GM12878 (cell line): Measurements from ENCODE around the gene OR10R2. TPM values are rescaled to one million over a fixed set of nuclear protein-coding genes. Genes with fewer than 3 reads are reported as not detected.

Experiments used
- ATAC-seq: fragments of 200-7000 bp; cut with Tn5 transposase; 3 replicates; pipeline ENCODE4 v1.9.1; 2020; ENCODE audit warnings: mild to moderate bottlenecking, moderate library complexity
- BruUV-seq: library from RNA; stranded (reverse); fragments of 400-500 nt; replicated peaks from 2 replicates; lab custom pipeline; 2021; lab: Mats Ljungman, UMichigan
- CTCF ChIA-PET: fragments of 300-600 bp; sonication (Branson Sonifier 250); formaldehyde crosslinking; extraction: SDS; loops from one replicate; lab custom pipeline; 2021; ENCODE audit warnings: inconsistent platforms; lab: Yijun Ruan, JAX
- POLR2A ChIA-PET: fragments of 350-600 bp; formaldehyde crosslinking; extraction: SDS; loops from one replicate; lab custom pipeline; 2021; ENCODE audit warnings: inconsistent platforms; lab: Charles Lee
- RAD21 ChIA-PET: fragments of 300-600 bp; sonication (Branson Sonifier 250); formaldehyde crosslinking; loops from one replicate; lab custom pipeline; 2023; ENCODE audit warnings: antibody characterized with exemption; ENCODE audit not compliant: unreplicated experiment; lab: Charles Lee
- SMC1A ChIA-PET: fragments of 300-600 bp; sonication (Branson Sonifier 250); formaldehyde crosslinking; loops from one replicate; lab custom pipeline; 2023; ENCODE audit not compliant: unreplicated experiment, uncharacterized antibody; lab: Charles Lee
- DNase-seq: peaks from one replicate; pipeline ENCODE4 v3.0.0-alpha.2; 2011; ENCODE audit warnings: low read depth, low spot score
- FAIRE-seq: peaks from 3 replicates; lab custom pipeline; 2011; peaks lifted over from hg19 to GRCh38; lab: Jason Lieb, UNC
- H2AFZ ChIP-seq: 2 replicates; pipeline ENCODE4 v1.6.0; 2011; ENCODE audit warnings: low read depth, low read length, control low read depth; ENCODE audit not compliant: control insufficient read depth
- H3K27ac ChIP-seq: 2 replicates; pipeline ENCODE4 v1.5.1; 2011; ENCODE audit warnings: control low read depth; ENCODE audit not compliant: control insufficient read depth, insufficient read depth
- H3K27me3 ChIP-seq, 2 experiments: replicated peaks in 1 of 2; 2 replicates each; pipeline versions ENCODE4 v1.6.0 to v1.6.1; 2011; ENCODE audit warnings: low read length in 1 of 2; ENCODE audit not compliant: control insufficient read depth in 2 of 2, insufficient read depth in 2 of 2
- H3K36me3 ChIP-seq, 2 experiments: 2 replicates each; pipeline ENCODE4 v1.5.1; 2011; ENCODE audit warnings: low read length in 1 of 2; ENCODE audit not compliant: control insufficient read depth in 2 of 2, insufficient read depth in 2 of 2
- H3K4me1 ChIP-seq: 2 replicates; pipeline ENCODE4 v1.6.1; 2011; ENCODE audit warnings: mild to moderate bottlenecking, low read length, moderate library complexity, mixed read lengths; ENCODE audit not compliant: control insufficient read depth, insufficient read depth
- H3K4me2 ChIP-seq: 2 replicates; pipeline ENCODE4 v1.6.0; 2011; ENCODE audit warnings: control low read depth; ENCODE audit not compliant: control insufficient read depth, insufficient read depth
- H3K4me3 ChIP-seq: fragments of 200-600 bp; sonication (generic); 2 replicates; pipeline ENCODE4 v1.5.1; 2016
- H3K79me2 ChIP-seq: 2 replicates; pipeline ENCODE4 v1.6.0; 2011; ENCODE audit warnings: low read length; ENCODE audit not compliant: control insufficient read depth, insufficient read depth
- H3K9ac ChIP-seq: 2 replicates; pipeline ENCODE4 v1.8.0; 2011; ENCODE audit warnings: low read length, control low read depth, mixed read lengths; ENCODE audit not compliant: control insufficient read depth, insufficient read depth
- H3K9me3 ChIP-seq: replicated peaks from 3 replicates; pipeline ENCODE4 v1.5.1; 2011; ENCODE audit warnings: mild to moderate bottlenecking, low read length; ENCODE audit not compliant: control insufficient read depth, insufficient read depth
- H4K20me1 ChIP-seq: 2 replicates; pipeline ENCODE4 v1.6.0; 2011; ENCODE audit not compliant: control insufficient read depth, insufficient read depth
- NFYB ChIP-seq: IDR thresholded peaks from 2 replicates; pipeline ENCODE4 v1.6.1; 2011; ENCODE audit warnings: low read depth, mild to moderate bottlenecking, low read length, improper control_type of control experiment, moderate library complexity; ENCODE audit not compliant: insufficient read depth
- NR2C1 ChIP-seq: fragments of 450-650 bp; IDR thresholded peaks from 2 replicates; pipeline ENCODE4 v1.6.1; 2017; ENCODE audit warnings: antibody characterized with exemption, mild to moderate bottlenecking, moderate library complexity
- RAD51 ChIP-seq: fragments of 450-650 bp; IDR thresholded peaks from 2 replicates; pipeline ENCODE4 v1.6.1; 2016; ENCODE audit warnings: moderate library complexity, mild to moderate bottlenecking, inconsistent platforms
- RCOR1 ChIP-seq: conservative IDR thresholded peaks from 2 replicates; pipeline ENCODE4 v1.6.1; 2012; ENCODE audit warnings: low read depth, low read length, improper control_type of control experiment
- SMAD1 ChIP-seq: fragments of 450-650 bp; IDR thresholded peaks from 2 replicates; pipeline ENCODE4 v1.6.1; 2018; ENCODE audit warnings: mild to moderate bottlenecking, low read depth; ENCODE audit not compliant: partially characterized antibody
- SPI1 ChIP-seq: IDR thresholded peaks from 2 replicates; pipeline ENCODE4 v1.6.1; 2011; ENCODE audit warnings: low read depth, mild to moderate bottlenecking, low read length, moderate library complexity, borderline replicate concordance; ENCODE audit not compliant: insufficient read depth
- TCF12 ChIP-seq: IDR thresholded peaks from 2 replicates; pipeline ENCODE4 v1.6.1; 2011; ENCODE audit warnings: low read depth, mild to moderate bottlenecking, low read length
- WGBS: methylation state at CpG from one replicate; pipeline ENCODE4 v1.1.6; 2016; ENCODE audit warnings: low lambda C conversion rate; ENCODE audit not compliant: insufficient replicate concordance, insufficient coverage; ENCODE audit errors: missing lambda C conversion rate; 5-methylcytosine and 5-hydroxymethylcytosine counted together
- in situ Hi-C: fragments of 300-500 bp; cut with MboI; formaldehyde crosslinking; loops from 9 replicates; pipeline ENCODE4 v1.14.3; 2018; ENCODE audit warnings: mixed read lengths
- intact Hi-C: fragments of 100-400 bp; cut with micrococcal nuclease; formaldehyde crosslinking; loops from one replicate; pipeline ENCODE4 v1.14.2; 2022; ENCODE audit not compliant: unreplicated experiment
- polyA plus RNA-seq, 11 experiments: library from polyadenylated mRNA; depleted of rRNA in 4 of 11; unstranded in 6 of 11; stranded (reverse) in 5 of 11; fragments of >200 nt; fragmentation: Nextera tagmentation in 4 of 11; fragmentation: Illumina TruSeq in 1 of 11; extraction: Ambion mirVana in 4 of 11; extraction: Trizol in 1 of 11; gene quantifications; 1 replicate in 1 of 11; 2 replicates in 10 of 11; pipeline versions ENCODE4 v1.2.1 to v1.2.3, GENCODE V29; 2011 to 2016; ENCODE audit warnings: inconsistent platforms in 2 of 11, missing spikeins in 2 of 11, low read depth in 1 of 11
- total RNA-seq, 4 experiments: library from RNA; depleted of rRNA in 3 of 4; stranded (reverse); fragments of >200 nt in 3 of 4; fragmentation: Illumina TruSeq in 1 of 4; extraction: Trizol in 1 of 4; gene quantifications; 2 replicates each; pipeline versions ENCODE4 v1.2.1 to v1.2.3, GENCODE V29; 2013 to 2021
- TF ChIP-seq, protein P1 (sequence below): fragments of 450-650 bp; IDR thresholded peaks from 2 replicates; pipeline ENCODE4 v1.6.1; 2018; ENCODE audit warnings: borderline replicate concordance, mild to moderate bottlenecking; ENCODE audit not compliant: partially characterized antibody
- TF ChIP-seq, protein P2 (sequence below), 3 experiments: IDR thresholded peaks in 2 of 3; conservative IDR thresholded peaks in 1 of 3; 2 replicates each; pipeline ENCODE4 v1.5.1; 2011; ENCODE audit warnings: low read depth in 3 of 3, low read length in 3 of 3, mild to moderate bottlenecking in 3 of 3, control low read depth in 2 of 3, moderate library complexity in 2 of 3, inconsistent platforms in 1 of 3, mixed read lengths in 1 of 3; ENCODE audit not compliant: control insufficient read depth in 2 of 3, insufficient read depth in 1 of 3; ENCODE audit errors: extremely low read depth in 1 of 3

The OR10R2 gene
- total and polyA plus RNA-seq, 10 of the 15 experiments (the other 5 are each of a cell fraction or from before 2014, with no cell fraction given), result not detected

DNA sequence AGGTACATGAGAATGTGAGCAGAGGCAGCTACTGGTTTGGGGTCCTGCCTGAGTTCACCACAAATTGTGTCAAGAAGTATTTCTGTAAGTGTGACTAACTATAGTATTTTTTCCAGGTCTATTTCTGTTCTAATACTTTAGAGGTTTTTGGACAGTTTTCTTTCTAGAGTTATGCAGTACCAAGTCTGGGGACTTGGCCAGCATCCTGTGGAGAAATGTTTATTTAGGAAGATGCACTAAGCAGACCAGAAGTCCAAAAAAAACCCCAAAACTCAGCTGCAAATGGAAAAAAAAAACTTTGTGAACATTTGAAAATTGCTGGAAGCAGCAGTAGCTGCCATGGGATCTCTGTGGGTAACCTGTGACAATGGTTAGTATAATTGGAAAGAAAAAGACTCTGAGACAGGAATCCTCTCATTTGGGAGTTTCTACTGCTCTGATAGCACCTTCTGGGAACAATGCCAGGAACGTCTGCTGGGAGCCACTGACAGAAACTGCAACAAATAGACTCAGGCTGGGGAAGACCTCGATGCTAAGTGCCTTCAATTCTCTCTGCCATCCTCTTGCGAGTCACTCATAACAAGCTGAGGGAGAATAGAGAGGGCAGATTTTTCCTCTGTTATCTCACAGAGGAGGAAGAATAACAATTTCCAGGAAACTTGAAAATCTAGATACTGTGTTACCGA, 37.6 kb downstream of the OR10R2 start:
- intact Hi-C loops, result loop anchor here (5.0 kb wide), 2 partner anchors 563 to 578 kb away; no protein-coding TSS in a partner anchor

GRCh38 chr1:158516966-158517365, 44.9 kb downstream of the OR10R2 start:
- Histone ChIP-seq H3K4me2 (no peak overlapping the region), H3K36me3 (no peaks in the 10 kb centered on the region), H3K9me3 (no peaks in the 10 kb centered on the region), H3K27ac (no peak overlapping the region), H3K9ac (no peak overlapping the region), H2AFZ (no peak overlapping the region), H3K27me3 (no peaks in the 10 kb centered on the region), H3K4me1 (no peaks in the 10 kb centered on the region), H3K79me2 (no peaks in the 10 kb centered on the region), H4K20me1 (no peaks in the 10 kb centered on the region), H3K4me3 (no peak overlapping the region)
- no TSS peak for BruUV-seq
- in situ Hi-C loops (no loop called here), intact Hi-C loops (no loop called here)
- ATAC-seq (no peak), DNase-seq (no peak), FAIRE-seq (no peak)
- ChIA-PET RAD21 (no interaction called here), POLR2A (no interaction called here), SMC1A (no interaction called here), CTCF (no interaction called here)
- TF ChIP-seq SPI1 (no peak), SMAD1 (no peak), RAD51 (no peak)
- TF ChIP-seq, protein P1, sequence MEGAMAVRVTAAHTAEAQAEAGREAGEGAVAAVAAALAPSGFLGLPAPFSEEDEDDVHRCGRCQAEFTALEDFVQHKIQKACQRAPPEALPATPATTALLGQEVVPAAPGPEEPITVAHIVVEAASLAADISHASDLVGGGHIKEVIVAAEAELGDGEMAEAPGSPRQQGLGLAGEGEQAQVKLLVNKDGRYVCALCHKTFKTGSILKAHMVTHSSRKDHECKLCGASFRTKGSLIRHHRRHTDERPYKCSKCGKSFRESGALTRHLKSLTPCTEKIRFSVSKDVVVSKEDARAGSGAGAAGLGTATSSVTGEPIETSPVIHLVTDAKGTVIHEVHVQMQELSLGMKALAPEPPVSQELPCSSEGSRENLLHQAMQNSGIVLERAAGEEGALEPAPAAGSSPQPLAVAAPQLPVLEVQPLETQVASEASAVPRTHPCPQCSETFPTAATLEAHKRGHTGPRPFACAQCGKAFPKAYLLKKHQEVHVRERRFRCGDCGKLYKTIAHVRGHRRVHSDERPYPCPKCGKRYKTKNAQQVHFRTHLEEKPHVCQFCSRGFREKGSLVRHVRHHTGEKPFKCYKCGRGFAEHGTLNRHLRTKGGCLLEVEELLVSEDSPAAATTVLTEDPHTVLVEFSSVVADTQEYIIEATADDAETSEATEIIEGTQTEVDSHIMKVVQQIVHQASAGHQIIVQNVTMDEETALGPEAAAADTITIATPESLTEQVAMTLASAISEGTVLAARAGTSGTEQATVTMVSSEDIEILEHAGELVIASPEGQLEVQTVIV, result no peak
- TF ChIP-seq, protein P2, sequence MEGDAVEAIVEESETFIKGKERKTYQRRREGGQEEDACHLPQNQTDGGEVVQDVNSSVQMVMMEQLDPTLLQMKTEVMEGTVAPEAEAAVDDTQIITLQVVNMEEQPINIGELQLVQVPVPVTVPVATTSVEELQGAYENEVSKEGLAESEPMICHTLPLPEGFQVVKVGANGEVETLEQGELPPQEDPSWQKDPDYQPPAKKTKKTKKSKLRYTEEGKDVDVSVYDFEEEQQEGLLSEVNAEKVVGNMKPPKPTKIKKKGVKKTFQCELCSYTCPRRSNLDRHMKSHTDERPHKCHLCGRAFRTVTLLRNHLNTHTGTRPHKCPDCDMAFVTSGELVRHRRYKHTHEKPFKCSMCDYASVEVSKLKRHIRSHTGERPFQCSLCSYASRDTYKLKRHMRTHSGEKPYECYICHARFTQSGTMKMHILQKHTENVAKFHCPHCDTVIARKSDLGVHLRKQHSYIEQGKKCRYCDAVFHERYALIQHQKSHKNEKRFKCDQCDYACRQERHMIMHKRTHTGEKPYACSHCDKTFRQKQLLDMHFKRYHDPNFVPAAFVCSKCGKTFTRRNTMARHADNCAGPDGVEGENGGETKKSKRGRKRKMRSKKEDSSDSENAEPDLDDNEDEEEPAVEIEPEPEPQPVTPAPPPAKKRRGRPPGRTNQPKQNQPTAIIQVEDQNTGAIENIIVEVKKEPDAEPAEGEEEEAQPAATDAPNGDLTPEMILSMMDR (IDR thresholded peaks at IDR 0.05 in 2 of 3, conservative IDR thresholded peaks at IDR 0.05 in 1 of 3; ENCODE audit: control insufficient read depth in 2 of 3, extremely low read depth in 1 of 3, insufficient read depth in 1 of 3, low read depth in 3 of 3, low read length in 3 of 3), result no peak

More for the DNA sequence above, 37.6 kb downstream of the OR10R2 start:
- no peaks in the 10 kb centered on the region for H3K4me1 ChIP-seq
- H3K9ac ChIP-seq, result no peak overlapping the region
- H3K27ac ChIP-seq, result no peak overlapping the region
- no peak for TF ChIP-seq TCF12
- no peak for TF ChIP-seq NR2C1
- TF ChIP-seq NFYB, result no peak
- no peak for TF ChIP-seq RCOR1
- no peaks in the 10 kb centered on the region; a peak in 1 of 4 replicates for H3K27me3 ChIP-seq
- H2AFZ ChIP-seq, result no peak overlapping the region
- FAIRE-seq (no peak), ATAC-seq (no peak), DNase-seq (no peak)
- WGBS, result 25% methylated on average over 4 of the region's 4 CpGs
- no peak overlapping the region for H3K4me3 ChIP-seq
- ChIA-PET RAD21 (interaction anchor here (0.6 to 2.1 kb wide), 3 partner anchors 9 to 489 kb away, joined by 3 to 5 read pairs (median 3); no protein-coding TSS in a partner anchor), SMC1A (interaction anchor here (0.7 to 1.9 kb wide), 3 partner anchors 480 to 492 kb away, joined by 3 to 4 read pairs (median 4); no protein-coding TSS in a partner anchor), POLR2A (no interaction called here), CTCF (interaction anchor here (0.7 kb wide), 1 partner anchor 1437 kb away, joined by 3 read pairs; no protein-coding TSS in a partner anchor)
- H3K9me3 ChIP-seq, result no peaks in the 10 kb centered on the region
- H3K79me2 ChIP-seq, result no peaks in the 10 kb centered on the region
- H3K4me2 ChIP-seq, result no peak overlapping the region
- no peaks in the 10 kb centered on the region for H4K20me1 ChIP-seq
- BruUV-seq, result no TSS peak
- in situ Hi-C loops, result loop anchor here (5.0 kb wide), 2 partner anchors 488 to 563 kb away; no protein-coding TSS in a partner anchor
- H3K36me3 ChIP-seq, result no peaks in the 10 kb centered on the region
